Neural crest cell (in vitro differentiated cells): ENCODE measurements around the gene KDM4B. TPM values are rescaled to one million over a fixed set of nuclear protein-coding genes. Genes with fewer than 3 reads are reported as not detected.
A peak's percentile ranks its signal among the peaks of the same experiment; 100 is the strongest.

ENCODE experiments used
- DNase-seq: peaks from one replicate; pipeline ENCODE4 v3.0.0; 2021; ENCODE audit warnings: low read depth, mixed read lengths, low spot score
- H3K27ac Mint-ChIP-seq: one replicate; pipeline ENCODE4 v1.8.0; 2021; ENCODE audit warnings: mild to moderate bottlenecking, mixed read lengths; ENCODE audit not compliant: unreplicated experiment
- H3K27me3 Mint-ChIP-seq: 2 replicates; pipeline ENCODE4 v1.8.0; 2021; ENCODE audit warnings: low read depth, mild to moderate bottlenecking, mixed read lengths
- H3K36me3 Mint-ChIP-seq: 2 replicates; pipeline ENCODE4 v1.8.0; 2021; ENCODE audit warnings: low read depth, mild to moderate bottlenecking, mixed read lengths
- H3K4me1 Mint-ChIP-seq: 2 replicates; pipeline ENCODE4 v1.8.0; 2021; ENCODE audit warnings: mixed read lengths
- H3K4me3 Mint-ChIP-seq: one replicate; pipeline ENCODE4 v1.8.0; 2021; ENCODE audit warnings: mild to moderate bottlenecking, mixed read lengths
- H3K9me3 Mint-ChIP-seq: 2 replicates; pipeline ENCODE4 v1.8.0; 2021; ENCODE audit warnings: mixed read lengths
- CTCF ChIP-seq: fragments of 200-600 bp; sonication (generic); conservative IDR thresholded peaks from 2 replicates; pipeline ENCODE4 v1.5.0; 2021; ENCODE audit warnings: antibody characterized with exemption, mild to moderate bottlenecking
- total RNA-seq: library from RNA; stranded (reverse); gene quantifications from 2 replicates; pipeline ENCODE4 v1.2.1, GENCODE V29; 2021

The KDM4B gene
- total RNA-seq, 1 donor from 2014 or later, result 45.4 TPM

DNA sequence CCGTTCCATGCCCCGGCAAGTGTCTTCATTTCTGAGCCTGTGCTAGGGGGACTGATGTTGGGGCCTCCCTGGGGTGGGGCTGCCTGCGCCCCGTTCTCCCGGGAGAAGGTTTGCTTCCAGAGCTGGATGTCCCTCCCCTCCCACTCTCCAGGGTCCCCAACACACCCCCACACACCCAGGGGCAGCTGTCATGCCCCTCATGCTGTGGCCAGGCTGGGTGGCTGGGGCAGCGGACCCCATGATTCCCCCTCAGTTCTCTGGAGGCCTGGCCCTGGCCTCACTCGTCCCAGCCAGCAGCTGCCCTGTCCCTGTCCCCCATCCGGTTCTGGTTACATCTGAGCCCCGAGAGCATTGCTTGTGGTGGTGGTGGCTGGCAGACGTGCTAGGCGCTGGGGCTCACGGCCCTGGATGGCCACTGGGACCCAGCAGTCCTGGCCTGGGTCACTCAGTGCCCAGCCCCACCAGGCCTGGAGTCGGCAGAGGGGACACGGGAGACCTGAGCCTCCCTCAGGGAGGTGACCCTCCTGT is 184.8 kb downstream of the KDM4B start:
- TF ChIP-seq CTCF, result no peak
- Mint-ChIP-seq H3K27ac (peak overlapping the region; percentile 50), H3K4me3 (no peak overlapping the region), H3K9me3 (no peaks in the 10 kb centered on the region), H3K36me3 (peaks cover 6% of the 10 kb centered on the region), H3K27me3 (no peaks in the 10 kb centered on the region), H3K4me1 (peaks cover 16% of the 10 kb centered on the region)
- DNase-seq, result no peak

DNA sequence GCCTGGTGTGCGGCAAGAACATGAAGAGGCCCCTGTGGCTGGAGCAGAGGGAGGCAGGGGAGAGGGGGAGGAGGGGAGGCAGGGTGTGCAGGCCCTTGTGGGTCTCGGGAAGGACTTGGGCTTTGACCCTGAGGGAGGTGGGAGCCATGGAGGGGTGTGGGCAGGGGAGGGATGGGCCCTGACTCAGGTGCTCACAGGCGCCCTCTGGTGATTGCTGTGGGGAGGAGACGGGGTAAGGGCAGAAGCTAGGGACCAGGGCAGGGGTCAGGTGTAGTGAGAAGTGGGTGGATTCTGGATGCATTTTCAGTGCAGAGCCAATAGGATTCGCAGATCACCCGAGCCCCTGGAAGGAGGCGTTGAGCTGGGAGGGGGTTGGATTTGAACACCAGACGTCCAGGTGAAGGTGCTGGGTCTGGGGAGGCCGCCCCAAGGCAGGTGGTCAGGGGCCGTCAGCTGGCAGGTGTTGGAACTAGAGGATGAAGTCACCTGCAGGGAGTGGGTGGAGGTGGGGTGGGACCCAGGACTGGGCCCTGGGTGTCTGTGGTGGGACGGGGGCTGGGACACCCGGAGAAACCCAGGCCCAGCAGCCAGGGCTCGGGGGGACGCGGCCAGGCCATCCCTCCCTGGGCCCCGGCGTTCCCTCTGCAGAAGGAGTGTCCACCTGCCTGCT is 185.4 kb downstream of the KDM4B start:
- Mint-ChIP-seq H3K36me3 (peaks cover 4% of the 10 kb centered on the region), H3K27ac (peak overlapping the region; percentile 27), H3K27me3 (no peaks in the 10 kb centered on the region), H3K4me1 (peaks cover 16% of the 10 kb centered on the region), H3K9me3 (no peaks in the 10 kb centered on the region), H3K4me3 (no peak overlapping the region)
- peak; percentile 57 for DNase-seq
- TF ChIP-seq CTCF, result peak; percentile 59

DNA sequence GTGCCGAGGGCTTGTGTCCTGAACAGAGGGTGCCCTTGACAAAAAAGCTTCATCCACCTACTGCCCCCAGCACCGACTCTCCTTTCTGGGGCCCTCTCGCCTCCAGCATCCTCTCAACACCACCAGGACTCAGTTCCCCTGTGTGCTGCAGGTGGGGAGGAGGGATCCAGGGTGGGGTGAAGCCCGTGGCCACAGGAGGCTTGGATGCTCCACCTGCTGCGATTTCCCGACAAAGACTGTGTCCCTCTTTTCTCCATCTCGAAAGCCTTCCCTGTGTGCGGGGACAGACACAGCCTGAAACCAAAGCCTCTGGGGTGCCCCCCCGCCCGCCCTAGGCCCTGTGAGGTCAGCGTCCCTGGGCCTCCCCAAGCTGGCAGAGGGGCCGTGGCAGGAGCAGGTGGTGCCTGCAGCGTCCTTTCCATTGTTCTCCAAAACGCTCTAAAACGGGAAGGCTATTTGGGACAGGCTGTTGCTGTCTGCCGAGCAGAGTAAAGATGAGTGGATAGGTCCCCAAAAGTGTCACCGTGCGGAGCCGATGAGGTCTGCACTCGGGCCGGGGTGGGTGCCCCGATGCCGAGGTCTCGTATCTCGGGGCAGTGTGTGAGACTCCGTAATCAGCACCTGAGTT is 186.0 kb downstream of the KDM4B start:
- Mint-ChIP-seq H3K27ac (peak overlapping the region; percentile 81), H3K27me3 (no peaks in the 10 kb centered on the region), H3K36me3 (peaks cover 3% of the 10 kb centered on the region), H3K4me1 (peaks cover 16% of the 10 kb centered on the region), H3K4me3 (peak overlapping the region; percentile 65), H3K9me3 (no peaks in the 10 kb centered on the region)
- no peak for TF ChIP-seq CTCF
- DNase-seq, result no peak

DNA sequence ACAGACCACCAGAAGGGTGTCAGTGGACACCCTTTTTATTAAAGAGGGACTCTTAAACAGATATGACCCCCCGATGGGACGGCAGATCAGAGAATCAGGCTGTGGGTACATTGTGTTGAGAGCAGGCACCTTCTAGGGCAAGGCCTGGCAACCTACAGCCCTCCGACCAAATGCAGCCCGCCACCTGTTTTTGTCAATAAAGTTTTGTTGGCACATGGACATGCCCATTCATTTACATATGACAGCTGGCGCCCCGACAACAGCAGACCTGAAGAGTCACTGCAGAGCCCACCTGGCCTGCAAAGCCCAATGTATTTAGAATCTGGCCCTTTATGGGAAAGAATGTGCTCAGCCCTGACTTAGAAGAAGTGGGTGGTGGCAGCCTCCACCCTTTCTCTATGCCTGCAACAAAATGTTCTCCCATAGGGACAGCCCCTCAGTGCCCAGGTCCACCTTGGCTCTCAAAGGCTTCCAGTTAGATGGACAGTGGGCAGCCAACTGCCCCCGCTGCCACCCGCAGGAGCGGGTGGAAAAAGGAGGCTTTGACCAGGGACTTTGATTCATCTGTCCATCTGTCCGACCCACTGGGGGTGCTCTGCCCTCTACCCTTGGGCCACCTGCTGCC is 186.8 kb downstream of the KDM4B start:
- Mint-ChIP-seq H3K4me1 (peaks cover 16% of the 10 kb centered on the region), H3K9me3 (no peaks in the 10 kb centered on the region), H3K36me3 (peaks cover 3% of the 10 kb centered on the region), H3K27ac (peak overlapping the region; percentile 81), H3K27me3 (no peaks in the 10 kb centered on the region), H3K4me3 (no peak overlapping the region)
- TF ChIP-seq CTCF, result no peak
- DNase-seq, result no peak

- Mint-ChIP-seq H3K27ac (peak overlapping the region; percentile 81), H3K36me3 (peaks cover 3% of the 10 kb centered on the region), H3K27me3 (no peaks in the 10 kb centered on the region), H3K4me1 (peaks cover 16% of the 10 kb centered on the region), H3K9me3 (no peaks in the 10 kb centered on the region), H3K4me3 (peak overlapping the region; percentile 27)
- TF ChIP-seq CTCF, result no peak
- no peak for DNase-seq
Measured at GRCh38 chr19:5156231-5156986, 187.5 kb downstream of the KDM4B start.
